MG63 (cell line): ENCODE data around the gene C1orf159. TPM values are rescaled to one million over a fixed set of nuclear protein-coding genes. Genes with fewer than 3 reads are reported as not detected.
"Not testable (repeated sequence)": the region's sequence is repeated elsewhere in the genome, so short reads cannot be mapped to it uniquely, and the experiment has no call there.

Experiments used
- DNase-seq: peaks from one replicate; pipeline ENCODE4 v3.0.0-alpha.2; 2020
- H3K27me3 ChIP-seq: fragments of 250-450 bp; sonication (Bioruptor Pico); 2 replicates; pipeline ENCODE4 v1.5.1; 2020; ENCODE audit warnings: mild to moderate bottlenecking, moderate library complexity
- H3K36me3 ChIP-seq: fragments of 250-450 bp; sonication (Bioruptor Pico); 2 replicates; pipeline ENCODE4 v1.5.1; 2020; ENCODE audit warnings: mild to moderate bottlenecking, moderate library complexity
- H3K4me3 ChIP-seq: fragments of 250-450 bp; sonication (Bioruptor Pico); 2 replicates; pipeline ENCODE4 v1.5.1; 2020; ENCODE audit warnings: mild to moderate bottlenecking, moderate library complexity
- H3K9me3 ChIP-seq: fragments of 250-450 bp; sonication (Bioruptor Pico); 2 replicates; pipeline ENCODE4 v1.5.1; 2020; ENCODE audit warnings: mild to moderate bottlenecking, moderate library complexity
- total RNA-seq: library from RNA; depleted of rRNA; stranded (reverse); fragments of >200 nt; shearing (Covaris generic); gene quantifications from 2 replicates; pipeline ENCODE4 v1.2.3, GENCODE V29; 2014; ENCODE audit warnings: low replicate concordance

The C1orf159 gene
- total RNA-seq, 1 experiment from 2014 or later: 18.2 TPM

DNA sequence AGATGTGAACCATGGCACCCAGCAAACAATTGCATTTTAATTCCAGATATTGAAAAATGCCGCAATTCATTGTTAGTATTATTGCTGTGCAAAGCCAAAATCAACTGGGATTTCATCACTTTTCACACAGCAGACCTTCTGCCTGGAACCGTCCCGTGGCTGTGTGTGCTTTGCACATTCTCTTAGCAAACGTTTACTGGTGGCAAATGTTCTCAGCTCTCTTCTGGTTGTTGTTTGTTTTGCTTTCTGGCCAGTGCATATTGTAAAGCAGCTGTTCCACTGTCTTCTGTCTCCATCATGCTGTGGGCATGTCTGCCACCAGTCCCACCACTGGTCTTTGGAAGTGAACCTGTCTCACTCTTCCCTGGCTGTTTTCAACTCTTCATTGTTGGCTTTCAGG is 38.0 kb upstream of the C1orf159 start:
- no peaks in the 10 kb centered on the region for H3K36me3 ChIP-seq
- no peaks in the 10 kb centered on the region for H3K9me3 ChIP-seq
- no peak for DNase-seq
- H3K27me3 ChIP-seq: no peaks in the 10 kb centered on the region
- H3K4me3 ChIP-seq: no peak overlapping the region

GRCh38 chr1:1153215-1153614 is 37.3 kb upstream of the C1orf159 start:
- H3K27me3 ChIP-seq, H3K4me3 ChIP-seq, H3K9me3 ChIP-seq, DNase-seq, H3K36me3 ChIP-seq: not testable (repeated sequence)

DNA sequence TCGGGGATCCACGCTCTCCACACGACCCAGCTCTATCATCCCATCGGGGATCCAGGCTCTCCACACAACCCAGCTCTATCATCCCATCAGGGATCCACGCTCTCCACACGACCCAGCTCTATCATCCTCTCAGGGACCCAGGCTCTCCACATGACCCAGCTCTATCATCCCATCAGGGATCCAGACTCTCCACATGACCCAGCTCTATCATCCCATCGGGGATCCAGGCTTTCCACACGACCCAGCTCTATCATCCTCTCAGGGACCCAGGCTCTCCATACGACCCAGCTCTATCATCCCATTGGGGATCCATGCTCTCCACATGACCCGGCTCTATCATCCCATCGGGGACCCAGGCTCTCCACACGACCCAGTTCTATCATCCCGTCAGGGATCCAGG is 36.5 kb upstream of the C1orf159 start:
- not testable (repeated sequence) for H3K27me3 ChIP-seq, DNase-seq, H3K36me3 ChIP-seq, H3K9me3 ChIP-seq, H3K4me3 ChIP-seq

DNA sequence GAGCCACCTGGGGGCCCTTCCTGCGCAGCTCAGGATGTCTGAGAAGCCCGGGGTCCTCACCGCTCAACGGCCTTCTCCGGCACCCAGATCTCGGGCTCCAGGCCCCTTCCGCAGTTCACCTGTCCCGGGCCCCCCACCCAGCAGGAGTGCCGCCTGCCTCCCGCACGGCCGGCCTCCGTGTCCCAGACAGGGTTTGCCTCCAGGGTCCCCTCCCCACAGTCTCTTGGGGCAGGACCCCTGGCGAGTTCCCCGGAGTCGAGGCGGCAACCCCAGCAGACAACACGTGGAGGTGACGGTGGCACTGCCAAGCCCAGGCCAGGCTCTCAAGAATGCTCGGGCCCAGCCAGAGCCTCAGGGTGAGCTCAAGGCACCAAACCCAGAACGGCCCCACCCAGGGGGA is 35.4 kb upstream of the C1orf159 start:
- no peak for DNase-seq
- Histone ChIP-seq H3K4me3 (no peak overlapping the region), H3K9me3 (no peaks in the 10 kb centered on the region), H3K36me3 (no peaks in the 10 kb centered on the region), H3K27me3 (no peaks in the 10 kb centered on the region)

DNA sequence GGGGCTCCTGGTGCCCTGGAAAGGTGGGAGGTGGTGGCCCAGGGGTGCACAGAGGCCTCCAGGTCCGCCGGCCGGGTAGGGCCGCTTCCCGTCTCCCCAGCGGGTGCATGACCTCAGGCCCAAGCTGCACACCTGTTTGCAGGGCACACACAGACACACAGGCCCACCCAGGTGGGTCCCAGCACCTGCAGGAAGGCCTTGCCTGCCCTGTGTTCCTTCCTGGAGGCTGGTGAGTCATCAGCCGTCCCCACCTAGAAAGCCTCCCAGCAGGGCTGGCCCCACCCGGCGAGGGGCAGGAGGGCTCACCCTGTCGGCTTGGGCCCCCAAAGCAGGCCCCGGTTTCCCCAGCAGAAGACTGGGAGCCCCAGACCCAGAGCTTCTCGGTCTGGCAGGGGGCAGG is 34.2 kb upstream of the C1orf159 start:
- no peak overlapping the region for H3K4me3 ChIP-seq
- DNase-seq: no peak

GRCh38 chr1:1149416-1149815 is 33.5 kb upstream of the C1orf159 start:
- Histone ChIP-seq H3K27me3 (no peaks in the 10 kb centered on the region), H3K36me3 (no peaks in the 10 kb centered on the region), H3K9me3 (no peaks in the 10 kb centered on the region), H3K4me3 (no peak overlapping the region)
- DNase-seq: no peak

More for the DNA sequence above, 34.2 kb upstream of the C1orf159 start:
- no peaks in the 10 kb centered on the region for H3K9me3 ChIP-seq
- no peaks in the 10 kb centered on the region for H3K27me3 ChIP-seq
- no peaks in the 10 kb centered on the region for H3K36me3 ChIP-seq

DNA sequence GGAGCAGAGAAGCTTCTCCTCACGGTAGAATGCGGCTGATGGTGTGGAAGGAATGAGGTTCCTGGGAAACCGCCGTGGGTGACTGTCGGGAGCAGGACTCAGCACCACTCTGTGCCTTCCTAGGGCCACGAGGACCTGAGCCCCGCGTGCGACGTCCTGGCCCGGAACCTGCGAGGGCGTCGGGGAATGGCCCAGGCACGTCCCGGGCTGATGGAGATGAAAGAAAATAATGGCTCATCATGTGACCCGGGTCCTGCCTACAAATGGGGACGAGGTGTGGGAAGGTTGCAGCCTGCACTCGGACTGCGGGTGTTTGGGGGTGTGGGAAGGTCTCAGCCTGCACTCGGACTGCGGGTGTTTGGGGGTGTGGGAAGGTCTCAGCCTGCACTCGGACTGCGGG is 32.7 kb upstream of the C1orf159 start:
- DNase-seq: no peak
- no peak overlapping the region for H3K4me3 ChIP-seq

DNA sequence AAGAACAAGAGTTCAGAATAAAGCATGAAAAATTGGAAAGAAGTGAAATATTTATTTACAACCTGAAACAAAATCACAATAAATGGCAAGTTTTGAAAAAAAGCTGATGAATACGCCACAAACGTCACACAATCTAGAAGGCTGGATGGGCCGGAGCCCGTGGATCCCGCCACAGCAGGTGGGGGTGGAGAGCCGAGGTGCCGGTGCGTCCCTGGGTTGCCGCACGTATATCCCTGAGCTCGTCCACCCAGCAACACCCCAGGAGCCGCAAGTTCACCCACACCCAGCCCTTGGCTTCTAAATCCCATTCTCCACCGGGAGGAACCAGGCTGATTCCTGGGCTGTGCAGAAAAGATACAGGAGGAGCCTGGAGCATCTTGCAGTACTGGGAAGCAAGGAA is 32.2 kb upstream of the C1orf159 start:
- no peaks in the 10 kb centered on the region for H3K36me3 ChIP-seq
- H3K9me3 ChIP-seq: no peaks in the 10 kb centered on the region
- DNase-seq: no peak
- no peaks in the 10 kb centered on the region for H3K27me3 ChIP-seq
- H3K4me3 ChIP-seq: no peak overlapping the region

More for the DNA sequence above, 32.7 kb upstream of the C1orf159 start:
- no peaks in the 10 kb centered on the region for H3K36me3 ChIP-seq
- H3K27me3 ChIP-seq: no peaks in the 10 kb centered on the region
- H3K9me3 ChIP-seq: no peaks in the 10 kb centered on the region

DNA sequence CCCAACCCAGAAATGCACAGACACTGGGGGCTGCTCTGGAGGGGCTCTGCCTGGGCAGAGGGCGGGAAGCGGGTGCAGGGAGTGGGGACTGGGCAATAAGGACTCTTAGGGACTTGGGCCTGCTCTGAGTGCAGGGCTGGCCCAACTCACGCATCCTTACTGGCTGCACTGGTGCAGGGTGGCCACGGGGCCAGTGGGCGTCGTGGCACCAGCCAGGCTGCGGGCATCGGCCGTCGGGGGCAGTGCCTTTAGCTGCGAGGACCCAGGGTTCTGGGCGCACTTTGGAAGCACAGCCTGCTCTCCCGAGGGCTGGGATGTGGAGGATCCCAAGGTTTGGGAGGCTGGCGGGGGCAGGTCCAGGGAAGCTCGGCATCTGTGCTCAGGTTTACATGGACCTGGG is 30.7 kb upstream of the C1orf159 start:
- DNase-seq: no peak
- H3K4me3 ChIP-seq: no peak overlapping the region
- no peaks in the 10 kb centered on the region for H3K27me3 ChIP-seq
- H3K9me3 ChIP-seq: no peaks in the 10 kb centered on the region
- no peaks in the 10 kb centered on the region for H3K36me3 ChIP-seq

GRCh38 chr1:1146026-1146425 is 30.1 kb upstream of the C1orf159 start:
- Histone ChIP-seq H3K27me3 (no peaks in the 10 kb centered on the region), H3K36me3 (no peaks in the 10 kb centered on the region), H3K4me3 (no peak overlapping the region), H3K9me3 (no peaks in the 10 kb centered on the region)
- DNase-seq: no peak

- Histone ChIP-seq H3K27me3 (no peaks in the 10 kb centered on the region), H3K9me3 (no peaks in the 10 kb centered on the region), H3K4me3 (no peak overlapping the region), H3K36me3 (no peaks in the 10 kb centered on the region)
- no peak for DNase-seq
Observed at GRCh38 chr1:1145547-1145914, 29.6 kb upstream of the C1orf159 start.

- Histone ChIP-seq H3K27me3 (no peaks in the 10 kb centered on the region), H3K4me3 (no peak overlapping the region), H3K36me3 (no peaks in the 10 kb centered on the region), H3K9me3 (no peaks in the 10 kb centered on the region)
- DNase-seq: no peak
Observed at GRCh38 chr1:1144843-1145546, 29.1 kb upstream of the C1orf159 start.

- no peaks in the 10 kb centered on the region for H3K9me3 ChIP-seq
- no peaks in the 10 kb centered on the region for H3K27me3 ChIP-seq
- no peak overlapping the region for H3K4me3 ChIP-seq
- no peak for DNase-seq
- H3K36me3 ChIP-seq: no peaks in the 10 kb centered on the region
Observed at GRCh38 chr1:1144122-1144842, 28.4 kb upstream of the C1orf159 start.

DNA sequence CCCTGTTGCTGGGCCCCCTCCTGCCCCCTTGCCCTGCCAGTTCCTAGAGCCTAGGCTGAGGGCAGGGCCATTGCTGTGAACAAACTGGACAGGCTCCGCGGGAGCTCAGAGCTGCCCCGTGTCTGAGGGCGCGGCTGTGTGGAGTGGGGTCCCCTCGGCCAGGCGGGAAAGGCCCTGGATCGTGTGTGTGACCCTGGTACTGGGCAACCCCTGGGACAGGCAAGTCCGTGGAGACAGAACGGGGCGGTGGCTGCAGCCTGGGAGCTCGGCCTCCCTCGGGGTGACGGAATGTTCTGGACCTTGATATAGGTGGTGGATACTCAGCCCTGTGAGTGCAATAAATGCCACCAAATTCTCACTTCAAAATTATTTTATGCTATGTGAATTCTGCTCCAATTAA is 27.7 kb upstream of the C1orf159 start:
- DNase-seq: no peak
- Histone ChIP-seq H3K27me3 (no peaks in the 10 kb centered on the region), H3K4me3 (no peak overlapping the region), H3K9me3 (no peaks in the 10 kb centered on the region), H3K36me3 (no peaks in the 10 kb centered on the region)

DNA sequence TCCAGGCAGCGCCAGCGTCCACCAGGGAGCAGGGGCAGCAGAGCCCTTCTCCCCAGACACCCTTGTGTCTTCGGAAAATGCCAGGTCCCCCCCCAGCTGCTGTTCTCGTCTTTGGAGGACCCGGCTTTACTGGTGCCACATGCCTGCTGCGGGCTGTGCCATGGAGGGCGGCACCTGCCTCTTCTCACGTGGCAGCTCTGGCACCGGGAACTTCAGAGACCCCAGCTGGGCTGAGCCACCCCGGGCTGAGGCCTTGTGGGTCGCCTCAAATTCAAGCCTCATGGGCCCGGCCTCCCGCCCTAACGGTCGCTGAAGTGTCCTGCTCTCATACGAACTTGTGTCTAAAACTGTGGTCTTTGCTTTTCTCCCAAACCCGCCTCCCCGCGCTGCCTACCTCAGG is 27.0 kb upstream of the C1orf159 start:
- Histone ChIP-seq H3K27me3 (no peaks in the 10 kb centered on the region), H3K9me3 (no peaks in the 10 kb centered on the region), H3K4me3 (no peak overlapping the region), H3K36me3 (no peaks in the 10 kb centered on the region)
- DNase-seq: no peak

DNA sequence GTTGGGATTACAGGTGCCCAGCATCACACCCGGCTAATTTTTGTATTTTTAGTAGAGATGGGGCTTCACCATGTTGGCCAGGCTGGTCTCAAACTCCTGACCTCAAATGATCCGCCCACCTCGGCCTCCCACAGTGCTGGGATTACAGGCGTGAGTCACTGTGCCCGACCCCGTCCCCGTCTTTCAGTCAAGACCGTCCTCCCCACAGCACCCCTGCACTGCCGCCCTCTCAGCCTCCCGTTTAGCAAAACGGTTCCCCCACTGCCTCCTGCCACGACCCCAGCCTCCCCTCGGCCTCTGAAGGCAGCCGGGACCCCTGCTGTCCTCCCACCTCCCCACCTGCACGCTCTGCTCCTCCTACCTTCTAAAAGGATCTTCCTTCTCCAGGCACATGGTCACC is 26.5 kb upstream of the C1orf159 start:
- H3K36me3 ChIP-seq, H3K9me3 ChIP-seq, DNase-seq, H3K27me3 ChIP-seq, H3K4me3 ChIP-seq: not testable (repeated sequence)

DNA sequence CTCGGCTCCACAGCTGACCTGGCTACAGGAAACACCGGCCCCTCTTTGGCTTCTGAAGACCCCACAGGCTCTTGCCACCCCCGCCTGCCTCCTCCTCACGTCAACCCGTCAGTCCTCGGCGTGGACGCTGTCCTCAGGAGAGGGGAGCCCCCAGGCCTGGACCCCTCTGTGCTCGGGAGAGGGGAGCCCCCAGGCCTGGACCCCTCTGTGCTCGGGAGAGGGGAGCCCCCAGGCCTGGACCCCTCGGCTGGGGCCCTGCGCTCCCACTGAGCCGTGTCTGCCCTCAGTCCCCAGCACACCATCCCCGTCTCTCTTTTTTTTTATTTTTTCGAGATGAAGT is 26.0 kb upstream of the C1orf159 start:
- Histone ChIP-seq H3K4me3 (no peak overlapping the region), H3K36me3 (no peaks in the 10 kb centered on the region), H3K27me3 (no peaks in the 10 kb centered on the region), H3K9me3 (no peaks in the 10 kb centered on the region)
- DNase-seq: no peak

GRCh38 chr1:1141244-1141910 is 25.5 kb upstream of the C1orf159 start:
- Histone ChIP-seq H3K4me3 (no peak overlapping the region), H3K36me3 (no peaks in the 10 kb centered on the region), H3K9me3 (no peaks in the 10 kb centered on the region), H3K27me3 (no peaks in the 10 kb centered on the region)
- DNase-seq: no peak
